Right ventricle myocardium inferior (tissue), 1 donor: ENCODE results near the gene ARHGAP10. TPM values are rescaled to one million over a fixed set of nuclear protein-coding genes. Genes with fewer than 3 reads are reported as not detected.

Source experiments
- ATAC-seq: fragments of 200-7000 bp; cut with Tn5 transposase; one replicate; pipeline ENCODE4 v1.9.1; 2020; ENCODE audit warnings: mild to moderate bottlenecking, moderate library complexity
- DNase-seq: peaks from one replicate; pipeline ENCODE4 v3.0.0; 2021; ENCODE audit errors: missing footprints
- intact Hi-C: fragments of 100-400 bp; cut with DNase I; formaldehyde crosslinking; loops from one replicate; pipeline ENCODE4 v1.11.0; 2022
- total RNA-seq: library from RNA; stranded (reverse); fragmentation: NEBNext Ultra II Directional; extraction: Animal tissue kit (Norgen Biotek cat#: 25700); gene quantifications from one replicate; pipeline ENCODE4 v1.2.1, GENCODE V29; 2021
- donor health status: DM: no; HTN: yes; CAD: no; lungs with severe emphysema.

Gene ARHGAP10
- total RNA-seq, 1 donor from 2014 or later, result 71.8 TPM

DNA sequence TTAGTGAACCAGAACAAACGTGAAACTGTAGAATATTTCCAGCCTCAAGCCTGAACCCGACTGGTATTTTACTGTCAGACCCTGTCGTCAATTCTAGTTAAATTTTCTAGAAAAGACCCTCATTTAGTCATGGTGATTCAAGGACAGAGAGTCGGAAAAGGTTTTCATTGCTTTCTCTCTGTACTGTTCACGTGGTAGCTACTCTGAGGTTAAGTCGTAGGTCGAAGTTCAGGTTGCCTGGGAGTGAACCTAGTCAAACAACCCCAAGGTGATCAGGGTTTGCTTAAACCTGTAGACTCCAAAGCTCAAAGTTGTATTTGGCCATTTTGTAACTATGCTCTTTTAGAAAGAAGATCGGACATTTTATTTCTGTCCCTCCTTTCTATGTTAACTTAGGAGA lies 283.6 kb downstream of the ARHGAP10 start:
- ATAC-seq, result no peak
- intact Hi-C loops, result no loop called here
- DNase-seq, result no peak

DNA sequence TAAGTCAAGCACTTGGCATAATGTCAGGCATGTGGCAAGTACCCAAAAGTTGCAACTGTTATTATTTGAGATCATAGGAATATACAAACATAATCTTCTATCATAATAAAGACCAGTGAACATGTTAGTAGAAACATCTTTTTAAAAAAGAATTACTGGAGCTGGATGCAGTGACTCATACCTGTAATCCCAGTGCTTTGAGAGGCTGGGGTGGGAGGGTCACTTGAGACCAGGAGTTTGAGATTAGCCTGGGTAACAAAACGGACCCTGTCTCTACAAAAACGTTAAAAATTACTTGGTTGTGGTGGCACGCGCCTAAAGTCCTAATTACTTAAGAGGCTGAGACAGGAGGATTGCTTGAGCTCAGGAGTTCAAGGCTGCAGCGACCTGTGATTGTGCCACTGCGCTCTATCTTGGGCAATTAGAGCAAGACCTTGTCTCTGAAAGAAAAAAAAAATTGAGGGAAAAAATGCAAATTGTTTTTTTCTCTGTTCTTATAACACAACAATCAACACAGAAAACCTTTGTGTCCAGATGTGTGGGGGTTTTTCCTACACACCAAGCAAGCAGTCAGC lies 284.3 kb downstream of the ARHGAP10 start:
- DNase-seq (no peak), ATAC-seq (no peak)
- intact Hi-C loops, result no loop called here

DNA sequence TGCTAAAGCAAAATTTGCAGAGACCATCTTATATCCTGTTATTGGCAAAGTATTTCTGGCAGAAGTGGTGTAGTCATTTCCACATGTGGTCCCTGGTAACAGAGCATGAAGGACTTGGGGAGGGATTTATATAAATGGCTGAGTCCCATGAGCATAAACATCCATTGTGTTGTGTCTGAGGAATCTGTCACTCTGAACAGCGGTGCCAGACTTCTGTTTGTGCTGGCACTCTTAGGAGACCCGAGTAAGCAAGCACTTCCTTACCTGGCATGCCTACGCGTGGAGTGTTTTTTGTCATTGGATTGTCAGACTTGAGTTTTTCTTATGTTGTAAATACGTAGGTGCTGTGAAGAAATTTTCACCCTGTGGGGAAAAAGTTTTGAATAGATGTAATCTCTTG lies 285.9 kb downstream of the ARHGAP10 start:
- ATAC-seq (peak; percentile 81), DNase-seq (no peak)
- intact Hi-C loops, result no loop called here

DNA sequence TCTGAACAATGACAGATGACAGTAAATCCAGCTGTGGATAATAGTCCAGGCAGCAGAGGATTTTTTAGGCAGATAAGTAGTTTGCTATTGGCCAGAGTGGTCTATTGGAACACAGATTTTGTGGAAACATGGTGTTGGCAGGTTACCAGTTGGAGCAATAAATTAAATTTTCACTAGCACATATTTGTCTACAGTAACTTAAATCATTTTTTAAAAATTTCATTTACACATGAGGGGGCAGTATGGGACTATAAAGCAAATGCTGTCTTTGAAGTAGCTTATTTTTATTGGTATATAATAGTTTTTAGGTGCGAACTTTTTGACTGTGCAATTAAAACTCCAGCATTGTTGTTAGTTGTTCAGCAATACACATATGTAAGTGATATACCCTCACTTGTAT lies 289.8 kb downstream of the ARHGAP10 start:
- intact Hi-C loops, result no loop called here
- ATAC-seq, result no peak
- no peak for DNase-seq

DNA sequence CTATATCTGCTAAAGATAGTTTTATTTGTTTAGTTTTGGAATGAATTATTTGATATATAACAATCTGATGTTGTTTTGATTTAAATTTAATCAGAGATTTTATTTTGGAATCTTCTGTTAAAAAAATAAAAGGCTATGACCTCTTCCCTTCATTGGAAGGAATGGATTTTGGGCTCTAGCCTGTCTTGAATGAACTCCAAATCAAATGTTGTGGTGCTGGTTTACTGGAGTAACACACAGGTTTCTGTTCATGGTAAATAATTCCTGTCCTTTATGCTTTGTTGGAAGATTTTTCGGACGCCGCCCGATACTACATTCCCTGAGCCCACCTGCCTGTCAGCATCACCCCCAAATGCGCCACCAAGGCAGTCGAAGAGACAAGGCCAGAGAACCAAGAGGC lies 291.1 kb downstream of the ARHGAP10 start:
- DNase-seq, result no peak
- intact Hi-C loops, result no loop called here
- no peak for ATAC-seq

DNA sequence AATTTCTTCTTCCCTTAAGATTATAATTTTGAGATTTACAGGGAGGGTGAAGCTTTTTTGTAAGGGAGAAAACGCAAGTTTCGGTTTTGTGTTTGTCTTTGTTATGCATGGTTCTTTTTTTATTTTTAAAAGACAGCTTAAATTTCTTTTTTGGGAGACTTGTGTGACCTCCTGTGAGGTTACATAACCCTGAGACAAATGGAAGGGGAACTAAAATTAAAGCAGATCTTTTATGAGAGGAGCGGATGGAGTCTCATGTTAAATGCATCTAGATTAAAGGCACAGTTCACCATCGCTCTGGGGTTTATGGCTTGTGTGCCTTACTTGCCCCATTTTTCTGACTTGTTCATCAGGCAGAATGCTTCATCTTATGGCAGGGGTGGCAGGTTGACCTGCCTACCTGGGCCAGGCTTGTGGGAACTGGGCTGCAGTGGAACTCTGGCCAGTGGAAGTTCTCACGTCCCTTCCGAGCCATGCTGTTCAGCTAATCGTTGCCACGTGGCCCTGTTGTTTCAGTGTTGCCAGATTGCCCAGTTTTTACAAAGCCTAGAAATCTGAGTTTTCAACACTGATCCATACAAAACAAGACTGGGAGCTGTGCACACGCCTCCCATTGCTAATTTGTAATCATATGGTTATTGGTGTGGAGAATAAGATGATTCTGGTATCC lies 291.8 kb downstream of the ARHGAP10 start:
- DNase-seq, result no peak
- no peak for ATAC-seq
- intact Hi-C loops, result no loop called here

DNA sequence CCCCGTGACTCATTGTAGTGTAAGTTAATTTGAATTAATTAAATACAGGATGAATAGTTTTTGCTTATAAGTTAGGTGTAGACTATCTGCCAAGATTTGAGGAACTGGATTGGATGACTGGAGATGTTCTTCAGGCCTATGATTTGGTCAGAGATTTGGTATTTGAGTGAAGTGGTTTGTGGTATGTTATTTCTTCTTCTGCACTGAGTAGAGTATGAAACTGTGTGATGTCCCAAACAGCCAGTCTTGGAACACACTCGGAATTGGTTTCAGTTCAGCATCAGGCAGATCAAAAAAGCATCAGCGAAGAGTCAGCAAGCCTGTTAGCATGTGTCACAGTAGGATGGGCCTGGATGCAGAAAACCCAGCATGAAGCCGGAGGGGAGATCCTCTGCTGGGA lies 294.1 kb downstream of the ARHGAP10 start:
- intact Hi-C loops, result no loop called here
- ATAC-seq (peak; percentile 20), DNase-seq (no peak)

DNA sequence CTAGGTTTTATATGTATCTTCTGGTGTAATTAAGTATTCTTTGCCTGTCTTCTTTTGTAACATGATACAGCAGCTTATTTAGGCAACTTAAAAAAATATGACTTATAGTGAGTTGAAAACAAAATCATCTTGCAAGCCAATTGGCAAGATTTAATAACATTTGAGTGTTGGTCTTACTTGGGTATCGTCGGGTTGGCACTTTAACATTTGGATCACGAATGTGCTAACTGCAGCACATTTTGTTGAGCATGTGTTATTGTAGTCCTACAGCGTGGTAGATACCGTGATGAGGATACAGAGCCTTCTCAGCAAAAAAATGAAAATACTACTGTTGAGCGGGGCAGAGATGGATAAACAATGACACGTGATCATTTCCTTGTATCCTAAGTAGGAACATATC lies 295.3 kb downstream of the ARHGAP10 start:
- no peak for ATAC-seq
- intact Hi-C loops, result no loop called here
- DNase-seq, result no peak

DNA sequence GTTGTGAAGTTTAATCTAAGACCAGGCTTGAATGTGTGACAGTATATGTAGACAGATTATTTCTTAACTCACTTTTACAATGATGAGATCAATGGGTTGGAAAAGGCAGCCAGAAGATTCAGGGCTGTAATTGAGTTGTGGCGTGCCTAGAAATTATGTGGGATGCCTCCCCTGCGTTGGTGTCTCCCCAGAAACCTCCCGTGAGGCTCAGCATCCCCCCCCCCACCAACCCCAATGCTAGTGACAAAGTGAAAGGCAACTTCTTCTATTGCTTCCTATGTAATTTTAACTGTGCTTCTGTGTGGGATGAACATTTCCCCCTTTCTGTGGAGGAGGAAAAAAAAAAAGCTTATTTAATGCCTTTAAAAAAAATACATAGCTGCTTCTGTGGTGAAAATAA lies 297.9 kb downstream of the ARHGAP10 start:
- intact Hi-C loops, result no loop called here
- ATAC-seq (no peak), DNase-seq (no peak)

DNA sequence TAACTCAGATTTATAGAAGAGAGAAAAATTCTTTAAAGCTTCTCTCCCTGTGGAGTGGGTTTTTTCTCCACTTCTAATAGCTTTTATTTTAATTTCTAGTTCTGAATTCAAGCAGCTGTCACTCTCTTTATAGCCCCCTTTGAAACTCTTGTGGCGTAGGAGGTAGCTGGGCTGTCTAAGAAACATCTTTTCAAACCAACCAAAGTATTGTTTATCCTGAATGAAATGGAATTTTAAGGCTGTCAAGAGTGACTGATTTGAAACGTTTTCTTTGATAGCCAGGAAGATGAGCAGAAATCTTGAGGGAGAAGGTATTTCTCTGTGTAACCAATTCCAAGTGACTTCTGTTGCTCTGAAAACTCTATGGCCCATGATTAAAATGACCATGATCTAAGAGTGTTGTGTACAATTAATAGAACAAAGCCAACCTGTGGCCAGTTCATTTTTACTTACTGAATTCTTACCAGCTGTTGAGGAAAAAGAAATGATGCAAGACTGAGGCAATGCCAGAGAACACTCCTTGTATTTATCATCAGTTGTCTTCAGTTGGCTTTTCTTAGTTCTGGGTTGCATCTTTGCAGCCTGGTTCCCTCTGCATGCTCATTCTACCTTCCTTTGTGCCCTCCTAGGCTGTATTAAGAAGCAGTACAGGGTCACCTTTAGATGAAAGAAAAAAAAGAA lies 298.4 kb downstream of the ARHGAP10 start:
- DNase-seq, result no peak
- peak; percentile 46 for ATAC-seq
- intact Hi-C loops, result no loop called here

DNA sequence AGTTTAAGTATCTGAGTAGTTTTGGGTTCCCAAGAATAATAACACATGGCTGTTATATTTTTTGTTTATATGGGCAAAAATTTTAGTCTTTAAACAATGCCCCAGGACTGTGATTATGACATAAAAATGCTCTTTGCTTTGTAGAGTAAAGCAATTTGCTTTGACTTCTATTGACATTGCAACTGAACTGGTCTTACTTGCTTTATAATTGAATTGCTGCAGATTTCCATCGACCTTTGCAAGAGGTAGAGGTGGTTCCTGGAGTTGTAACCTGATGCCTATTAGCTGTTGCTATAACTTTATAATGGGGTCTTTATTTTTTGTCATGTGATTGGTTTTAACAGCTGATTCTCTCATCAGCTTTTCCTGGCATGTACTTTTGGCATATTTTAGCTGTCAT lies 302.9 kb downstream of the ARHGAP10 start:
- ATAC-seq (no peak), DNase-seq (no peak)
- intact Hi-C loops, result no loop called here

DNA sequence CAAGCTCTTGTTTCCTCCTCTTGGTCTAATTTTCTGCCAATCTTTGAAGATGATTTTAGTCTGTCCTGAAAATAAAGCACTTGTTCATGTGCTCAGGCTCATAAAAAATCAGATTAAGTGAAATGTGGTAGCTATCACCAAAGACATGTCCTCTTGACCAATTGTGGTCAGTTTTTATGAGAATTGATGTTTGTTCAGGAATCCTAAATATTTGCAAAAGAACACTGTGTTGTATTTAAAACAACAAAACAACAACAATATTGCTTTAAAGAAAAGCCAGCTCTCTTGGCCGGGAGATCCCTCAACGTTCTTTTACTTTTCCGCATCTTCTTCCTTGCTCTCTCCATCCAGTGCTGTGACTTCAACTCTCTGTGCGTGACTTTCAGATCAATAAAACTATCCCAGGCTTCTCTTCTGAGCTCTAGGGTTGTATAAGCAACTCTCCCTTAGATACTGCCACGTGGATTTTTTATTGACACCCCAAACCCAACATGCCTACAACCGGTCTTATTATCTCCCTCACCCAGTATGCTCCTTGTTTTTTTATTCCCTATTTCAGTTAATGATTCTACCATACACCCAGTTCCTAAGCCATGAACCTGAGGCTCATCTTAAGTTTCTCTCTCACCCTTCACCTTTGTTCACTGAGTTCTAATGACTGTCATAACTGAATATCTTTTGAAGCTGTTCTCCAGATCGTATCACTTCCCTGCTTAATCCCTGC lies 309.9 kb downstream of the ARHGAP10 start:
- intact Hi-C loops, result loop anchor here (10.0 kb wide), 1 partner anchor 163 kb away; no protein-coding TSS in a partner anchor
- DNase-seq (no peak), ATAC-seq (no peak)

DNA sequence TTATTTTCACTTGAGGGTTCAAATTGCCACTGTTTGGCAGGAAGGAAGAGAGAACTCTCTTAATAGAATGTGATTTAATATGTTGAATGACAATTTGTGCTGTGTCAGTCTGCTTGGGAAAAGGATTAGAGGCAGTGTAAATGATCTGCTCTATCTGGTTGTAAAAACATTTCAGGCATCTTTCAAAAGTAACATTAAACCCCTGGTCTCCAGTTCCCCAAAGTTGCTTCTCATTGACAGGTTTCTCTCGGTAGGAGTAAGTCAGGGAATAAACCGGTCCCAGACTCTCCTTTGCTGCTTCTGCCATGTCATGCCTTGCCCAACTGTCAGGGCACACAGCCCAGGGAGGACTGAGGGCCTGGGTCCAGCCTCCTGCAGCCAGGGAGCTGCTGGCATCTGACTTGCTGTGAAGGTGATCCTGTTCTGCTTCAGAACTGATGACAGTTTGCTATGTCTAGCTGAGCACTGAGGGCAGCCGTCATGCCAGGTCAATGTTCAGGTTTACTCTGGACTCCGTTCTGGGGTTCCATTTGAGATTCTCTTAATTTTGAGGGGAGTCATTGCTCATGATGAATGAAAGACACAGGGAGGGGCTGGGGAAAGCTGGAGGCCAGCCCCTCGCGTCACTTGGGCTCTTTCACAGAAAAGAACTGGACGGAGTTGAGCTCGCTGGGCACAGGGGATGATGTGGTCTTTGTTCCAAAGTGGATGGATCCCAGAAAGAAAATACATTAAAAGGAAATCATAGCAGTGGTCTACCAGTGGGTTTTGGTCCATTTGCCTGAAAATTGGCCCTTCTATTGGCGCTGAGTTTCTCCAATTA lies 312.4 kb downstream of the ARHGAP10 start:
- intact Hi-C loops, result loop anchor here (10.0 kb wide), 1 partner anchor 161 kb away; no protein-coding TSS in a partner anchor
- DNase-seq, result peak; percentile 81
- ATAC-seq, result peak; percentile 97

DNA sequence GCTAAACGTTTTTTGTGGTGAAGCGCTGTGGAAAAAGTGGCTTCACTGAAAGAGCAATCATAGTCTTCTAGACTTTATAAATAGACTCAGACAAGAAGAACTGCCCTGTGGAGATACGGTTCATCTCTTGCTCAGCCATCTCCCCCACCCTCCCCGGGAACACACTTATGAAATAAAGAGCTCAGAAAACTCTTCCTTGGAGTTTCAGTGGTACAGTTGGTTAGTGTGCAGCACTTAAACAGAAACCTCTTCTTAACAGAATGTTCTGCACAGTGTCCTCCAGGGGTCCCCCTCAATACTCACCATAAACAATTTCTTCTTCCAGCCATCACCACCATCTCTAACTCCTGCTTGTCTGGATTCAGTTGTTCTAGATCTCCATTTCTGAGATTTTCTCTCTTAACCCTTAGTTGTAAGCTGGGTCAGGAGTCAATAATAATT lies 313.0 kb downstream of the ARHGAP10 start:
- DNase-seq (no peak), ATAC-seq (peak; percentile 49)
- intact Hi-C loops, result loop anchor here (10.0 kb wide), 1 partner anchor 160 kb away; no protein-coding TSS in a partner anchor

DNA sequence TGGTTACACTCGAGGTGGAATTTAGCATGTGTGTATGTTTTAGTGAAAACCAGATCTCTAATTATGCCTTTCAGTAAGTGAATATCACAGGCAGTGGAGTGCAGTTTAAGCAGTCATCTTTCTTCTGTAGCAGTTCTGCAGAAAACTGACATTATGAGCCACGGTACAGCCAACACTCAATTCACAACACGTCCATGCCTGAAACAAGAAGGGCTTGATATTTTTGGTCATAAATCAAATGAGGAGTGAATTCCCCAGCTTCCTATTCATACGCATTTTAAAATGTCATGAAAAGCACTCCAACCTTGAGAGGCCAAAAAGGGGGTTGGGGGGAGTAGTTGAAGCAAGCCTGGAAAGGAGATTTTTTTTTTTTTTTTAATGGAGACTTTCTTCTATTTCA lies 316.7 kb downstream of the ARHGAP10 start:
- intact Hi-C loops, result loop anchor here (10.0 kb wide), 1 partner anchor 156 kb away; no protein-coding TSS in a partner anchor
- DNase-seq (no peak), ATAC-seq (no peak)

DNA sequence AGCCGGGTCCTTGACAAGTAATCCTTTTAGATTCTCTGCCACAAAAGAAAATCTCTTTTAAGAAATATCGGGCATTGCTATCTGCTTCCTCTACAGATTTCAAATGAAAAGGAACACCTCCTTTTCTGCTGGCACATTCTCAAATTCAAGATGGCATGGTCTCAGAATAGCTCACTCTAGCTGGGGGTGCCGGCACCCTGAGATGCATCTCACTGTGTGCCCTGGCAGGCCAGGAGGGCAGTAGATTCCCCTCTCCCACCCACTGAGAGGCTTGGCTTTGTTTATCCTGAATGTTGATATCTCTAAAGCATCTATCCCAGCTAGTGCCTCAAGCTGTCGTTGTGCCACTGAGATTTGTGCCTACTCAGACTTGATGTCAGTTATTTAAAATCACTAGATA lies 319.5 kb downstream of the ARHGAP10 start:
- ATAC-seq, result no peak
- intact Hi-C loops, result loop anchor here (5.0 to 10.0 kb wide), 2 partner anchors 59 to 393 kb away; partner anchors contain the start of gene NR3C2
- DNase-seq, result no peak

DNA sequence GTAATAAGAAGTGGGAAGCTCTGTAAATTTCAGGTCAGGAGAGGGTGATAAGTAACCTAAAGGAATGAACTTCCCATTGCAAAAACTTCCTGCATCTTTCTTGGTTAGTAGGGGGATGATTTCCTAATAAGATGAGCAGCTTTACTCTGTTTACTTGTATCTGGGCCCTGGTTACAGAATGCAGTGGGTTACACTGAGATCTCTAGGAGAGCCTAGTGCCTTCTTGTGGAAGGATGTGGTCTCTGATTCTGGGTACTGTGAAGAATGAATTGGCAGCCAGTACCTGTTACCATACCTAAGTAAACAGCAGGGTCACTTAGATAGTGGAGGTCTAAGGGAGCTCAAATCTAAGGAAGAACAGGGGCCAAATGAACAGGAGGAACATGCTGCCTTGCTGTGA lies 320.6 kb downstream of the ARHGAP10 start:
- intact Hi-C loops, result loop anchor here (5.0 to 10.0 kb wide), 2 partner anchors 60 to 392 kb away; partner anchors contain the start of gene NR3C2
- no peak for DNase-seq
- ATAC-seq, result peak; percentile 13

DNA sequence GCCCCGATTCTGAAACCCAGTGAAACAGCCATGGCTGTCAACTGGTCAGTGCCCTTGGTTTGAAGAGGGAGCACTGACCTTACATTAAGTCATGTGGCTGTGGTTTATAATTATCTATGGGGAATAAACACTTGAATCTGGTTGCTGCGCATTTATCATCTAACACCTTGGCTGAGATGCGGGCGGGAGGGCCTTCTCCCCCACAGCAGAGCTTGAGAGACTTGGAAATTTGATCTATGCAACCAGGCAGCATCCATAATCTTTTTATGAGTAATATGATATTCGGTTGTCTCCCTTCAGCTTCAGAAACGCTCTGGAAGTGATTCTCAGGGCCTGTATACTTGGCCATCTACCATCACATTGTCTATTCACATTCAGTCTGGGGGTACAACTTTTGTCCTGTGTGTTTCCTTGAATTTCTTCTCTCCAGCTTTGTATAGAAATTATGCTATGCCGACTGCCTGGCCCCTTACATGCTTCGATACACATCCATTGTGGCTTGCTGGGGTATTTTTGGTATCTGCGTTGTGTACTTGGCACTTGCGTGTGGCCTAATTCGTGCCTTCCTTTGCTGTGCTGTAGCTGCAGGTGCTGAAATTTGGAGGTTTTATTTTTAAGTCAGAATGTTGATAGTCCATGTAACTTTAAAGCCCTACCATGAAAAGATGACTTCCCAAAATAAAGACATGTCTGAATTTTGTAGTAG lies 321.6 kb downstream of the ARHGAP10 start:
- intact Hi-C loops, result loop anchor here (5.0 to 10.0 kb wide), 2 partner anchors 61 to 391 kb away; partner anchors contain the start of gene NR3C2
- DNase-seq (no peak), ATAC-seq (peak; percentile 75)
